KMS-11 (cell line): Measurements from ENCODE around the gene TMPRSS12.
"Not testable (repeated sequence)": the region's sequence is repeated elsewhere in the genome, so short reads cannot be mapped to it uniquely, and the experiment has no call there.

Experiments used
- H2AFZ ChIP-seq: fragments of 200-600 bp; sonication (generic); 2 replicates; pipeline ENCODE4 v1.6.1; 2016; ENCODE audit warnings: antibody characterized with exemption, mixed run types, low read depth
- H3K27ac ChIP-seq: fragments of 200-600 bp; sonication (generic); 2 replicates; pipeline ENCODE4 v1.6.1; 2016; ENCODE audit warnings: mild to moderate bottlenecking, mixed run types
- H3K27me3 ChIP-seq: fragments of 200-600 bp; sonication (generic); 2 replicates; pipeline ENCODE4 v1.6.1; 2017; ENCODE audit warnings: mild to moderate bottlenecking, low read depth, mixed run types, moderate library complexity; ENCODE audit not compliant: insufficient read depth
- H3K36me3 ChIP-seq: fragments of 200-600 bp; sonication (generic); 2 replicates; pipeline ENCODE4 v1.6.1; 2017; ENCODE audit warnings: mild to moderate bottlenecking, mixed run types; ENCODE audit not compliant: insufficient read depth
- H3K4me1 ChIP-seq: fragments of 200-600 bp; sonication (generic); 2 replicates; pipeline ENCODE4 v1.6.1; 2016; ENCODE audit warnings: mild to moderate bottlenecking, low read depth, mixed run types; ENCODE audit not compliant: poor library complexity, severe bottlenecking
- H3K4me2 ChIP-seq: fragments of 200-600 bp; sonication (generic); 2 replicates; pipeline ENCODE4 v1.7.0; 2016; ENCODE audit warnings: mild to moderate bottlenecking, mixed run types
- H3K4me3 ChIP-seq: fragments of 200-600 bp; sonication (generic); IDR thresholded peaks from 2 replicates; pipeline ENCODE4 v1.6.1; 2017; ENCODE audit warnings: low read depth, low read length, mixed read lengths; ENCODE audit not compliant: insufficient read depth
- H3K79me2 ChIP-seq: fragments of 200-600 bp; sonication (generic); 2 replicates; pipeline ENCODE4 v1.6.1; 2016; ENCODE audit warnings: low read depth, mixed run types; ENCODE audit not compliant: insufficient read depth
- H3K9ac ChIP-seq: fragments of 200-600 bp; sonication (generic); 2 replicates; pipeline ENCODE4 v1.6.1; 2016; ENCODE audit warnings: mild to moderate bottlenecking, mixed run types
- H4K20me1 ChIP-seq: fragments of 200-600 bp; sonication (generic); 2 replicates; pipeline ENCODE4 v1.6.1; 2016; ENCODE audit warnings: mild to moderate bottlenecking, mixed run types; ENCODE audit not compliant: insufficient read depth
- CTCF ChIP-seq: fragments of 200-600 bp; sonication (generic); conservative IDR thresholded peaks from 2 replicates; pipeline ENCODE4 v1.6.1; 2017; ENCODE audit warnings: low read depth, mild to moderate bottlenecking, antibody characterized with exemption, low read length, moderate library complexity, mixed read lengths

The TMPRSS12 gene

GRCh38 chr12:50925342-50925651, 82.6 kb downstream of the TMPRSS12 start:
- Histone ChIP-seq H3K36me3 (no peaks in the 10 kb centered on the region), H3K4me3 (no peak overlapping the region), H3K79me2 (no peaks in the 10 kb centered on the region), H3K27me3 (no peaks in the 10 kb centered on the region), H3K27ac (peak overlapping the region; percentile 64), H4K20me1 (no peaks in the 10 kb centered on the region), H2AFZ (peak overlapping the region; percentile 62; the same call in 1 of the 2 replicates), H3K4me1 (peaks cover 74% of the 10 kb centered on the region), H3K9ac (peak overlapping the region; percentile 3; the same call in 1 of the 2 replicates), H3K4me2 (peak overlapping the region; percentile 83)
- TF ChIP-seq CTCF = no peak

- peak overlapping the region; percentile 83 for H3K4me2 ChIP-seq
- no peak overlapping the region for H2AFZ ChIP-seq
- peaks cover 68% of the 10 kb centered on the region for H3K4me1 ChIP-seq
Observed at GRCh38 chr12:50925920-50926319, 83.2 kb downstream of the TMPRSS12 start.

GRCh38 chr12:50926415-50926814, 83.7 kb downstream of the TMPRSS12 start:
- Histone ChIP-seq H3K4me1 (peaks cover 64% of the 10 kb centered on the region), H2AFZ (no peak overlapping the region), H4K20me1 (no peaks in the 10 kb centered on the region), H3K27me3 (no peaks in the 10 kb centered on the region), H3K27ac (no peak overlapping the region), H3K79me2 (no peaks in the 10 kb centered on the region), H3K9ac (no peak overlapping the region), H3K4me3 (no peak overlapping the region), H3K36me3 (no peaks in the 10 kb centered on the region), H3K4me2 (peak overlapping the region; percentile 83)
- no peak for TF ChIP-seq CTCF

More at GRCh38 chr12:50925920-50926319, 83.2 kb downstream of the TMPRSS12 start:
- no peaks in the 10 kb centered on the region for H4K20me1 ChIP-seq
- H3K9ac ChIP-seq = peak overlapping the region; percentile 3; the same call in 1 of the 2 replicates
- no peak overlapping the region for H3K4me3 ChIP-seq
- no peaks in the 10 kb centered on the region for H3K27me3 ChIP-seq
- H3K36me3 ChIP-seq = no peaks in the 10 kb centered on the region
- H3K79me2 ChIP-seq = no peaks in the 10 kb centered on the region
- H3K27ac ChIP-seq = peak overlapping the region; percentile 64; the same call in 1 of the 2 replicates
- no peak for TF ChIP-seq CTCF

GRCh38 chr12:50926932-50927331, 84.2 kb downstream of the TMPRSS12 start:
- H2AFZ ChIP-seq, H3K27ac ChIP-seq, H3K4me3 ChIP-seq, H3K9ac ChIP-seq, H3K27me3 ChIP-seq, H3K36me3 ChIP-seq, H4K20me1 ChIP-seq, H3K79me2 ChIP-seq: not testable (repeated sequence)
- Histone ChIP-seq H3K4me2 (peak overlapping the region; percentile 83), H3K4me1 (peaks cover 59% of the 10 kb centered on the region)

- no peak for TF ChIP-seq CTCF
- peaks cover 55% of the 10 kb centered on the region for H3K4me1 ChIP-seq
- H3K4me2 ChIP-seq = no peak overlapping the region
- no peak overlapping the region for H2AFZ ChIP-seq
- H3K27me3 ChIP-seq = no peaks in the 10 kb centered on the region
- no peaks in the 10 kb centered on the region for H3K36me3 ChIP-seq
- no peak overlapping the region for H3K9ac ChIP-seq
- H4K20me1 ChIP-seq = no peaks in the 10 kb centered on the region
- no peaks in the 10 kb centered on the region for H3K79me2 ChIP-seq
- H3K4me3 ChIP-seq = no peak overlapping the region
- no peak overlapping the region for H3K27ac ChIP-seq
Observed at GRCh38 chr12:50927356-50927755, 84.6 kb downstream of the TMPRSS12 start.
